NCI-H526 (cell line): ENCODE results near the gene CHRND.

Experiments
- DNase-seq, 2 experiments: peaks; one replicate each; lab custom pipeline; 2025; lab: John Stamatoyannopoulos, UW

The CHRND gene

GRCh38 chr2:232487385-232488096 lies 38.4 kb upstream of the CHRND start, which contains the start of gene ECEL1:
Gene ECEL1, minus strand, starts transcription at chr2:232487834. Its CDS starts 1,181 bp downstream, at chr2:232486653.
- peak in 1 of 2 experiments; percentile 56 for DNase-seq

GRCh38 chr2:232488097-232488711 lies 37.8 kb upstream of the CHRND start:
- peak in 1 of 2 experiments; percentile 43 for DNase-seq

- no peak for DNase-seq
Measured at GRCh38 chr2:232488721-232489300, 37.1 kb upstream of the CHRND start.

GRCh38 chr2:232489516-232490220 lies 36.3 kb upstream of the CHRND start:
- DNase-seq = no peak

- no peak for DNase-seq
Measured at GRCh38 chr2:232490221-232491138, 35.5 kb upstream of the CHRND start.

GRCh38 chr2:232491139-232491780 lies 34.7 kb upstream of the CHRND start:
- no peak for DNase-seq

- no peak for DNase-seq
Measured at GRCh38 chr2:232492236-232492848, 33.6 kb upstream of the CHRND start.

- no peak for DNase-seq
Measured at GRCh38 chr2:232492963-232493700, 32.8 kb upstream of the CHRND start.

- no peak for DNase-seq
Measured at GRCh38 chr2:232493701-232494474, 32.1 kb upstream of the CHRND start.

- DNase-seq = no peak
Measured at GRCh38 chr2:232494542-232494941, 31.4 kb upstream of the CHRND start.

GRCh38 chr2:232495292-232495691 lies 30.7 kb upstream of the CHRND start:
- DNase-seq = no peak

GRCh38 chr2:232496501-232497270 lies 29.3 kb upstream of the CHRND start:
- DNase-seq = no peak

GRCh38 chr2:232497348-232497747 lies 28.6 kb upstream of the CHRND start:
- DNase-seq = no peak

- DNase-seq = no peak
Measured at GRCh38 chr2:232498452-232498851, 27.5 kb upstream of the CHRND start.

GRCh38 chr2:232501331-232501771 lies 24.6 kb upstream of the CHRND start:
- peak in 1 of 2 experiments; percentile 28 for DNase-seq

GRCh38 chr2:232501794-232502390 lies 24.1 kb upstream of the CHRND start:
- no peak for DNase-seq

- DNase-seq = no peak
Measured at GRCh38 chr2:232502511-232502910, 23.4 kb upstream of the CHRND start.
